HG02642 (cell line): Measurements from ENCODE around the gene FAM169A.
"Not testable (repeated sequence)": the region's sequence is repeated elsewhere in the genome, so short reads cannot be mapped to it uniquely, and the experiment has no call there.

Experiments used
- ATAC-seq: cut with Tn5 transposase; IDR thresholded peaks from one replicate; pipeline ENCODE4 v1.9.1; 2021; ENCODE audit warnings: mild to moderate bottlenecking; ENCODE audit not compliant: unreplicated experiment, poor library complexity

FAM169A gene

DNA sequence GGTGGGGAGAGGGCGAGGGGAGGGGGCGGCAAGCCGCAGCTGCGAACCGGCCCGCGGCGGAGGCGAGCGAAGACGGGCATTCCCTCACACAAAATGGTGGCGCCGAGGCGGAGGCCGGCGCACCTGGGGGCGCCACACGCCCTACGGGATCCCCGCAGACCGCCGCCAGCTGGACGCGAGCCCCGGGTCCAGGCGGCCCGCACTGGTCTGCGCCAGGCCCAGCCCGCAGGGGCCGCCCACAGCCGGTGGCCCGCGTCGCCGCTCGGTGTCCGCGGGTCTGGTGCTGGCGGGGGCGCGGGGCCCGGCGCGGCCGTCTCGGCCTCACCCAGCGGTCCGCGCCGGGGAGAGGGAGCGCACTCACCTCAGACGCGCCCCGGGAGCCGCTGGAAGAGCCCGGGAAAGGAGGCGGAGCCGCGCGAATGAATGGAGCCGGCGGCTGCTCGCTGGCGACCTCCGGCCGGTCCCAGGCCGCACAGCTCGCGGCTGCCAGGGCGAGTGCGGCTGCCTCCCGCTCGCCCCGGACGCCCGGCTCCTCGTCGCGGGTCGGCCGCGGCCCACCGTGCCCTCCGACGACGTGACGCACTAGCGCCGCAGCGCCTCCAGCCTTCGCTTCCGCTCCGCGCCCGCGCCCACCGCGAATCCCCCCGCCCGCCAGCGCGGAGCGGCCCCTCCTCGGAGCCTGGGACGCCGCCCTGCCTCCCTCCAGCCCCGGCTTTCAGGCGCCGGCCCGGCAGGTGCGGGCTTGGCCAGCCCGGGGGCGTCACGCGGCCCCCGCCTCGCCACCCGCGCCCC, at the start of gene FAM169A:
Gene FAM169A (minus strand): TSS at position 584 of the 792 bp plus-strand sequence. CDS start 24,711 bp downstream, outside the sequence.
- ATAC-seq: peak; percentile 52

- ATAC-seq: no peak
Measured at GRCh38 chr5:74915488-74915887, 49.3 kb upstream of the FAM169A start.

- ATAC-seq: not testable (repeated sequence)
Measured at GRCh38 chr5:74911421-74911820, 45.2 kb upstream of the FAM169A start.

- not testable (repeated sequence) for ATAC-seq
Measured at GRCh38 chr5:74909888-74910287, 43.7 kb upstream of the FAM169A start.

GRCh38 chr5:74908237-74908636, 42.0 kb upstream of the FAM169A start:
- not testable (repeated sequence) for ATAC-seq

DNA sequence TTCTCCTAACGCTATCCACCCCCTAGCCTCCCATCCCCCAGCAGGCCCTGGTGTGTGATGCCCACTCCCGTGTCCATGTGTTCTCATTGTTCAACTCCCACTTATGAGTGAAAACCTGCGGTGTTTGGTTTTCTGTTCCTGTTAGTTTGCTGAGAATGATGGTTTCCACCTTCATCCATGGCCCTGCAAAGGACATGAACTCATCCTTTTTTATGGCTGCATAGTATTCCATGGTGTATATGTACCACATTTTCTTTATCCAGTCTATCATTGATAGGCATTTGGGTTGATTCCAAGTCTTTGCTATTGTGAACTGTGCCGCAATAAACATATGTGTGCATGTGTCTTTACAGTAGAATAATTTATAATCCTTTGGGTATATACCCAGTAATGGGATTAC, 38.5 kb upstream of the FAM169A start:
- not testable (repeated sequence) for ATAC-seq

- ATAC-seq: no peak
Measured at GRCh38 chr5:74903165-74903787, 37.1 kb upstream of the FAM169A start.

DNA sequence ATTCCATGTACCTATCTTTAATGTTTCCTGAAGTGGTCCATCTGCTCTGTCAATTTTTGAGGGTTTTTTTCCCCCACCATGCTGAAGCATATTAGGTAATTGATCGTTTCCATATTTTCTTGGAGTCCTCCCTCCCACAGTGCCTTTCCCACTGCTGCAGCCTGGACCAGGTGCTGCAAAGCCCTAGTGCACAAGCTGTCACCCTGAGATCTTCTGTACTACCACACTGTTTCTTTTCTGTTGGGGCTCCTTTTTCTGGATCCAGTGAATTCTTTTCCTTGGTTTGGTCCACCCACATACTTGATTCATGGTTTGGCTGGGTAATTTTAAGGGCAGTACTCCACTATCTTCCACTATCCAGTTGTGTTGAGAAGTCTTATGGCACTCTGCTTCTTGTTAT, 30.9 kb upstream of the FAM169A start:
- no peak for ATAC-seq

DNA sequence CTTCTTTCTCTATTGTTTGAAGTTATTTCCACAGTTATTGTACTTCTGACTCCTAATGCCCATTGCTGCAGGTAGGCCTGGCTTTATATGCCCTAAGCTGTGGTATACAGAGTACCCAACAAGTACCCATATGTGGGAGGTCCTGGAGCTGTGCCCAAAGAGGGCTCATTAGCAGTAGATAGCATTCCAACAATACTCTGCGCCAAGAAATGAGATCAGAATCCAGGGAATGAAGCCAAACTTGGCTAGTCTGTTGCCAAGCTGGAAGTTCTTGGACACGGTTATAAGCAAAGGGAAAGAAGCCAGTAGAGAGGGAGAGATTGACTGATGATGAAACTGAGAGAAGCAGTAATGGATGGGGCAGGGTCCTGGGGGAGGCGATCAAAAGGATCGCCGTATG, 29.7 kb upstream of the FAM169A start:
- no peak for ATAC-seq

DNA sequence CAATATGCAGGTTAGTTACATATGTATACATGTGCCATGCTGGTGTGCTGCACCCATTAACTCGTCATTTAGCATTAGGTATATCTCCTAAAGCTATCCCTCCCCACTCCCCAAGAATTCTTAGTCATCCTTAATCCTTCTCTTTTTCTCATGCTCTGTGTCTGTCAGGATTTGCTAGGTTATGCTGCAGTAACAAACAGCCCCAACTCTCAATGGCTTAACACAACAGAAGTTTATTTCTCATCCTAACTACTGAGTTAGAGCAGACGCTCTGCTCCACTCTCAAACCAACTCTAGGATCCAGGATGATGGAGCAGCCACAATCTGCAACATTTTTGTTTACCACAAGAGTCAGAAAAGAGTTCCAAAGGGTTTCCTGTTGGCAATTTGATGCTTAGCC, 28.2 kb upstream of the FAM169A start:
- ATAC-seq: no peak

DNA sequence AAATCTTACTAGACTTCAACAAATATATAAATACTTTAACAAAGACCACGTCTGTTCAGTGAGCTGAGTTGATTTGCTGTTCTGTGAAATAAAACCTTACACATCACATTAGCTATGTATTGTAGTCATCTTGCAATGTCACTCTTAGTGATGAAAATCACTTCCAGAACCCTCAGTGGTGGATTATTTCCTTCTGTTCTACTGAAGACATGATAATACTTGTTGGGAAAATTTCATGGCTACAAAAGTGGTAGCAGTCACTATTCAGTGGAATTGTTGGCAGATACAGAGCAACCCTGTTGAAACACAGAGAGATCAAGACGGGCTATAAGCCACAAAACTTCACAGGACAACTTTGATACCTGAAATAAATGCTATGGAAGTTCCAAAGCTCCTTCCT, 26.7 kb upstream of the FAM169A start:
- no peak for ATAC-seq

- ATAC-seq: peak; percentile 75
Measured at GRCh38 chr5:74889523-74890105, 23.4 kb upstream of the FAM169A start.

DNA sequence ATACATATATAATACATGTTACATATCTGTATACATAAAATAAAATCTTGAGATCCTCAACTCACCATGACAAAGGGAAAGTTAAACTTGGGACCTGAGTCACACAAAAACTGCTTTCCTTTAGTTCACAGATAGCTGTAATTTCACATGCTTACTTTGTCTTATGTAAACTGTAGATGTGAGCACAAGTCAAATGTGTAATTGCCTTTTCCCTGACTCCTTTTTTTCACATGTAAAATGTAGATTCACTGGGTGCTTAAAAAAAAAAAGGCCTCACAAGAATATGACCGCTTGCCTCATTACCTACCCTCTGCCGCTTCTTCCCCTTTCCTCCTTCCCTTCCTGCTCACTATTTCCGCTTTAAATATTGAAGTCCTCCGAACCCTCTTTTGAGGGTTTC, 21.9 kb upstream of the FAM169A start:
- no peak for ATAC-seq

- ATAC-seq: no peak
Measured at GRCh38 chr5:74885170-74885569, 19.0 kb upstream of the FAM169A start.

DNA sequence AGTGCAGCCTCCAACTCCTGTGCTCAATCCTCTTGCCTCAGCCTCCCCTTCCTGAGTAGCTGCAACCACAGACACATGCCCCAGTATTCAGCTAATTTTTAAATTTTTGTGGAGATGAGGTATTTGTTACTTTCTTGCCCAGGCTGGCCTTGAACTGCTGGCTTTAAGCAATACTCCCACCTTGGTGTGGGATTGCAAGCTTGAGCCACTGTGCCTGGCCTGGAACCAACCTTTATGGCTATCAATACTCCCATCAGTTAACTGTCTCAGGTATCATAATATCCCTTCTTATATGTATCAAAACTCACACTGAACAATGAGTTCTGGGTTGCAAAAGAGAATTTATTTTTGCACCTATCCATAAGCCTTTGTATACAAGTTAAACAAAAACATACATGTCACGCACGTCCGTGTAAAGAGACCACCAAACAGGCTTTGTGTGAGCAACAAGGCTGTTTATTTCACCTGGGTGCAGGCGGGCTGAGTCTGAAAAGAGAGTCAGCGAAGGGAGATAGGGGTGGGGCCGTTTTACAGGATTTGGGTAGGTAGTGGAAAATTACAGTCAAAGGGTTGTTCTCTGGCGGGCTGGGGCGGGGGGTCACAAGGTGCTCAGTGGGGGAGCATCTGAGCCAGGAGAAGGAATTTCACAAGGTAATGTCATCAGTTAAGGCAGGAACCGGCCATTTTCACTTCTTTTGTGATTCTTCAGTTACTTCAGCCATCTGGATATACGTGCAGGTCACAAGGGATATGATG, 16.4 kb upstream of the FAM169A start:
- not testable (repeated sequence) for ATAC-seq

GRCh38 chr5:74877624-74878304, 11.6 kb upstream of the FAM169A start:
- no peak for ATAC-seq

- ATAC-seq: no peak
Measured at GRCh38 chr5:74875994-74876791, 10.0 kb upstream of the FAM169A start.

DNA sequence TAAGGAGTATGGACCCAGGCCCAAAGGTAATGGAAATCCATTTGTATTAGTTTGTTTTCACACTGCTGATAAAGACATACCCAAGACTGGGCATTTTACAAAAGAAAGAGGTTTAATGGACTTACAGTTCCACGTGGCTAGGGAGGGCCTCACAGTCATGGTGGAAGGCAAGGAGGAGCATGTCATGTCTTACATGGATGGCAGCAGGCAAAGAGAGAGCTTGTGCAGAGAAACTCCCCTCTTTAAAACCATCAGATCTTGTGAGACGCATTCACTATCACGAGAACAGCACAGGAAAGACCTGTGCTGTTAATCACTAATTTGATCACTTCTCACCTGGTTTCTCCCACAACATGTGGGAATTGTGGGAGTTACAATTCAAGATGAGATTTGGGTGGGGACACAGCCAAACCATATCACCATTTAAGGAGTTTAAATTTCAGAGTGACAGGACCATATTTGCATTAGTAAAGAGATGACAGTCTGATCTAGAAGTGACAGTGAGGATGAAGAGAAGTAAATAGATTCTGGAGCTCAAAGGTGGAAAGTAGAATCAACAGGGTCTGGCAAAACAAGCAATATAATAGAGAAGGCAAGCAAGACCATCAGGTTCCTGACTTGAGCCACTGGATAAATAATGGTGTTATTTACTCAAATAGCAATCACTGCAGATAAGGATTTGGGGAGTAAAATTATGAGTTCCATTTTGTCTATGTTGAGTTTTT, 7.5 kb upstream of the FAM169A start:
- ATAC-seq: no peak
